Neuron (in vitro differentiated cells): ENCODE results near the gene TMEM255B.

Source experiments
- H2AFZ ChIP-seq: one replicate; pipeline ENCODE4 v1.6.1; 2013; ENCODE audit warnings: low read depth, mild to moderate bottlenecking, inconsistent platforms, low read length, moderate library complexity
- H3K27me3 ChIP-seq: one replicate; pipeline ENCODE4 v1.6.1; 2013; ENCODE audit warnings: low read length; ENCODE audit not compliant: insufficient read depth
- H3K36me3 ChIP-seq: one replicate; pipeline ENCODE4 v1.6.1; 2013; ENCODE audit warnings: low read length; ENCODE audit not compliant: insufficient read depth
- H3K4me1 ChIP-seq: one replicate; pipeline ENCODE4 v1.6.1; 2013; ENCODE audit warnings: low read length; ENCODE audit not compliant: insufficient read depth
- H3K4me3 ChIP-seq: 2 replicates; pipeline ENCODE4 v1.5.1; 2013; ENCODE audit warnings: mild to moderate bottlenecking, low read length, moderate library complexity
- H3K9me3 ChIP-seq: one replicate; pipeline ENCODE4 v1.6.1; 2013; ENCODE audit warnings: low read length

The TMEM255B gene

DNA sequence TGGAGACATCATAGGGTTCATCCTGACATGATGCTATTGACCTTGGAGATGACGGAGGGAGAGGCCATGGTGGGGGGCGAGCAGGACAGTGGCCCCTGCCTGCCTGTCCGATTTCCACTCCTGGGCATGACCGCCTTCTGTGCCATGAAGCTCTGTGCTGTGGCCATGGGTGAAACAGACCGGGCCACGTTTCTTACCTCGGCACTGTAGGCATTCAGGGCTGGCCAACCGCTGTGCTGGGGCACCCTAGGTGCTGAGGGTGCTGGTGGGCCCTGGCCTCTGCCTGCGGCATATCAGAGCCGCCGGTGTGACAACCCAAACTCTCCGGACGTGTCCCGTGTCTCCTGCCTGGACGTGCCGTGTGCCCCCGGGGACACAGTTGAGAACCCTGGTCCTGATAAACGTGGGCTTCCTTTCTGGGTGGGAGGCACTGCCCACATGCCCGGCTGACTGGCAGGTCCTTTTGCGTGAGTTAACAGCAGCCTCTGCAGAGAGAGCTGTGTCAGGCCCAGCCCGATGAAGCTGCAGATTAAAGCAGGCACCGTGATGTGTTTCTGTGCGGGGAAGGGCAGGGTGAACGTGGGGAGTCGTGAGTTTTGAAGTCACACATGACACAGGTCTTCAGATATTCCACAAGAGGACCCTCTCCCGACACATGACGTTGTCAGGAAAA is 46.5 kb downstream of the TMEM255B start:
- H3K9me3 ChIP-seq: peaks cover 23% of the 10 kb centered on the region
- no peaks in the 10 kb centered on the region for H3K27me3 ChIP-seq
- H3K4me3 ChIP-seq: no peak overlapping the region
- no peak overlapping the region for H2AFZ ChIP-seq
- H3K36me3 ChIP-seq: no peaks in the 10 kb centered on the region
- peaks cover 7% of the 10 kb centered on the region for H3K4me1 ChIP-seq

DNA sequence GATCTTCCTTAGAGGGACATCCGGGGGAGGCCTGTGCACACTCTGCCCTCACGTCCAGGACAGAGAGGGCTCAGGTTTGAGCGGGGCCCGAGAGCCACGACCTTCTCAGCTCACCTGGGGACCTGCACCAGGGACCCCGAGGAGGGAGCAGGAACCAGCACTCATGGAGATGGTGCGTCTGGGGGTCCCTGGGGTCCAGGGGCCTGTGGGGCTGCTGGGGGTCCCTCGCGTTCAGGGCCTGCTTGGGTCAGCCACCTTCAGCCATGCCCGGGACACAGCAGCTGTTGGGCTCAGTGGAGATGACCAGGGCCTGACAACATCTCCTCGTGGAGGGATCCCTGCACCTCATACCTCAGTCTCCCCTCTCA is 47.1 kb downstream of the TMEM255B start:
- Histone ChIP-seq H3K4me3 (no peak overlapping the region), H2AFZ (no peak overlapping the region), H3K4me1 (peaks cover 7% of the 10 kb centered on the region), H3K27me3 (no peaks in the 10 kb centered on the region), H3K9me3 (peaks cover 23% of the 10 kb centered on the region), H3K36me3 (no peaks in the 10 kb centered on the region)

DNA sequence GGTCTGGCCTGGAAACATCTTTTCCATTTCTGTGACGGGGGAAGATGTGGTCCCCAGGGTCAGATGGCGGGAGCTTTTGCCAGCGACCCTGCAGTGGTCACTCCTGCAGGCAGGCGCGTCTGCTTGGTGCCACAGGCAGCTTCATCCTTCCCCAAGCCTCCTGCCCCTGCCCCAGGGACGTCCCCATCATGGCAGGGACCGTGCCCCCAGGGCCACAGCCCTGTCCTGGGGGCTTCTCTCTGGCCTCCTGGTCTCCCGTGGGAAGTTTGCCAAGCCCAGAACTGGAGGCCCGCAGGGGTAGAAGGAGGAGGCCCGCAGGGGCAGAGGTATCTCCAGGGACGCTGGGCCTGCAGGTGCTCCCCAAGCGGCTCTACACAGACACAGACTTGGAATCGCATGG is 47.5 kb downstream of the TMEM255B start:
- Histone ChIP-seq H3K36me3 (no peaks in the 10 kb centered on the region), H3K27me3 (no peaks in the 10 kb centered on the region), H3K4me1 (peaks cover 6% of the 10 kb centered on the region), H2AFZ (no peak overlapping the region), H3K4me3 (no peak overlapping the region), H3K9me3 (peaks cover 23% of the 10 kb centered on the region)

- H3K27me3 ChIP-seq: no peaks in the 10 kb centered on the region
- no peaks in the 10 kb centered on the region for H3K4me1 ChIP-seq
- H2AFZ ChIP-seq: no peak overlapping the region
- H3K4me3 ChIP-seq: no peak overlapping the region
- peaks cover 23% of the 10 kb centered on the region for H3K9me3 ChIP-seq
- no peaks in the 10 kb centered on the region for H3K36me3 ChIP-seq
These were observed 49.2 kb downstream of the TMEM255B start for GRCh38 chr13:113808058-113808834.

DNA sequence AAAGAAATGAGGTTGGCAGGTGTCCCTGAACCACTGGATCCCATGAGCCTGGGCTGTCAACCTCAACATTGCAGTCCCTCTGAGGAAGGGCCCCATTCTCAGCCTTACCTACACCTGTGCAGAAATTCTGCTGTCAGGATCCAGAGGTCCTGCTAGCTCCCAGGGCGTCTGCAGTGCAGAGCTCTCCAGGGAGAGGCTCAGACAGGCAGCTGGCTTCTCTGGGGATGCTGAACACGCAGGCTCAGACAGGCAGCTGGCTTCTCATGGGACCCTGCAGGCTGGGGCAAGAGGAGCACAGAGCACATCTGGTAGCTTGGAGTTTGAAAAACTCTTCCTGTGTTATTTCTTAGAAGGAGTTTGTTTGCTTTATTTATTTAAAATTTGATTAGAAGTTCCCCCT is 50.9 kb downstream of the TMEM255B start:
- H2AFZ ChIP-seq: no peak overlapping the region
- no peaks in the 10 kb centered on the region for H3K36me3 ChIP-seq
- peaks cover 23% of the 10 kb centered on the region for H3K9me3 ChIP-seq
- no peaks in the 10 kb centered on the region for H3K4me1 ChIP-seq
- no peaks in the 10 kb centered on the region for H3K27me3 ChIP-seq
- H3K4me3 ChIP-seq: no peak overlapping the region

- no peak overlapping the region for H3K4me3 ChIP-seq
- peaks cover 23% of the 10 kb centered on the region for H3K9me3 ChIP-seq
- H3K36me3 ChIP-seq: no peaks in the 10 kb centered on the region
- H3K27me3 ChIP-seq: no peaks in the 10 kb centered on the region
- H2AFZ ChIP-seq: no peak overlapping the region
- no peaks in the 10 kb centered on the region for H3K4me1 ChIP-seq
These were observed 51.6 kb downstream of the TMEM255B start for GRCh38 chr13:113810640-113811039.

DNA sequence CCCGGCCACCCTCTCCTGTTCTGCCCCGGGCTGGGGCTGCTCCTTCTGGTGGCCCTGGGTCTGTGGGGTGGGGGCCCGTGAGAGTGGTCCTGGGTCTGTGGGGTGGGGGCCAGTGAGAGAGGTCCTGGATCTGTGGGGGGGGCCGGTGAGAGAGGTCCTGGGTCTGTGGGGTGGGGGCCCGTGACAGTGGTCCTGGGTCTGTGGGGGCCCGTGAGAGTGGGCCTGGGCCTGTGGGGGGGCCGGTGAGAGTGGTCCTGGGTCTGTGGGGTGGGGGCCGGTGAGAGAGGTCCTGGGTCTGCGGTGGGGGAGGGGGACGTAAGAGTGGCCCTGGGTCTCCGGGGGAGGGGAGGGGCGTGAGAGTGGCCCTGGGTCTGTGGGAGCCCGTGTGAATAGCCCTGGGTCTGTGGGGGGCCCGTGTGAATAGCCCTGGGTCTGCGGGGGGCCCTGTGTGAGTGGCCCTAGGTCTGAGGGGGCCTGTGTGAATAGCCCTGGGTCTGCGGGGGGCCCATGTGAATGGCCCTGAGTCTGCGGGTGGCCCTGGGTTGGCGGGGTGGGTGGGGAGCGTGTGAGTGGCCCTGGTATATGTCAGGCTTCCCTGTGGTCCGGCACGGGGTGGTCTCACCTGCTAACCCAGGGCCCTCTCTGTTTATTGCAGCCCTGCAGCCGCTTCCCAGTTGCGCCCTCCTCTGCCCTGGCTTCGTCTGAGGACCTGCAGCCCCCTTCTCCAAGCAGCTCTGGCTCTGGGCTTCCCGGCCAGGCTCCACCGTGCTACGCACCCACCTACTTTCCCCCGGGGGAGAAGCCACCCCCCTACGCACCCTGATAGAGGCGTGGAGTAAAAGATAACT is 52.3 kb downstream of the TMEM255B start:
- H3K4me3 ChIP-seq: no peak overlapping the region
- peaks cover 2% of the 10 kb centered on the region for H3K4me1 ChIP-seq
- H3K9me3 ChIP-seq: peaks cover 23% of the 10 kb centered on the region
- no peak overlapping the region for H2AFZ ChIP-seq
- H3K36me3 ChIP-seq: no peaks in the 10 kb centered on the region
- H3K27me3 ChIP-seq: no peaks in the 10 kb centered on the region

- H3K27me3 ChIP-seq: no peaks in the 10 kb centered on the region
- H3K9me3 ChIP-seq: peaks cover 19% of the 10 kb centered on the region
- peaks cover 6% of the 10 kb centered on the region for H3K4me1 ChIP-seq
- no peak overlapping the region for H2AFZ ChIP-seq
- no peaks in the 10 kb centered on the region for H3K36me3 ChIP-seq
- no peak overlapping the region for H3K4me3 ChIP-seq
These were observed 53.4 kb downstream of the TMEM255B start for GRCh38 chr13:113812178-113813040.

DNA sequence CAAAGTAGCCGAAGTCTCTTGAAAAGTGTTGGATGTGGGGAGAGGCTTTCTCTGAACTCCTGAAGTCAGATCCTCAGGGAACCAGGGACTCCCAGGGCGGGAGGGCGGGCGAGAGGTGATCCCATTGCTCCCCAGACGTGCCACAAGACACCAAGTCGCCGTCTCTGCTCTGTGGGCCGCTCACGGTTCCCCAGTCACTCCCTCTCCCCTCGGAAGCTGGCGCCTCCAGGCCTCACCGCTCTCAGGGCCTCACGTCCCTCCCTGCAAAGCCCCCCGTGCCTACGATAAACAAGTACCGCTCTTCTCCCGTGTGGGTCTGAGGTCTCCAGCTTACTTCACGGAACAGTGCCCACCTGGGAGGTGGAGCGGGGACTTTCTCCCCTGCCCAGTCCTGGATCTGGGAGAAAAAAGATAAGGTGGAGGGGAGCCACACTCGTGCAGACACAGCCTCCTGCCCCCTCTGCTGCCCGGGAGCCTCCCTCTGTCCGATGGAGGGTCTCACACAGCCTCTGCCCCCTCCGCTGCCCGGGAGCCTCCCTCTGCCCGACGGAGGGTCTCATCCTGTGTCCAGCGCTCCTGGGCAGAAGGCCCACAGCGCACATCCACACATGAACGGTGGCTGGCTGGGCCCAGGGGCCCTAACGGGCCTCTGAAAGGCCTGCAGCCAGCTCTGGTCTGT is 54.2 kb downstream of the TMEM255B start:
- Histone ChIP-seq H3K9me3 (peaks cover 11% of the 10 kb centered on the region), H3K27me3 (no peaks in the 10 kb centered on the region), H3K4me1 (peaks cover 6% of the 10 kb centered on the region), H2AFZ (no peak overlapping the region), H3K36me3 (no peaks in the 10 kb centered on the region), H3K4me3 (no peak overlapping the region)

DNA sequence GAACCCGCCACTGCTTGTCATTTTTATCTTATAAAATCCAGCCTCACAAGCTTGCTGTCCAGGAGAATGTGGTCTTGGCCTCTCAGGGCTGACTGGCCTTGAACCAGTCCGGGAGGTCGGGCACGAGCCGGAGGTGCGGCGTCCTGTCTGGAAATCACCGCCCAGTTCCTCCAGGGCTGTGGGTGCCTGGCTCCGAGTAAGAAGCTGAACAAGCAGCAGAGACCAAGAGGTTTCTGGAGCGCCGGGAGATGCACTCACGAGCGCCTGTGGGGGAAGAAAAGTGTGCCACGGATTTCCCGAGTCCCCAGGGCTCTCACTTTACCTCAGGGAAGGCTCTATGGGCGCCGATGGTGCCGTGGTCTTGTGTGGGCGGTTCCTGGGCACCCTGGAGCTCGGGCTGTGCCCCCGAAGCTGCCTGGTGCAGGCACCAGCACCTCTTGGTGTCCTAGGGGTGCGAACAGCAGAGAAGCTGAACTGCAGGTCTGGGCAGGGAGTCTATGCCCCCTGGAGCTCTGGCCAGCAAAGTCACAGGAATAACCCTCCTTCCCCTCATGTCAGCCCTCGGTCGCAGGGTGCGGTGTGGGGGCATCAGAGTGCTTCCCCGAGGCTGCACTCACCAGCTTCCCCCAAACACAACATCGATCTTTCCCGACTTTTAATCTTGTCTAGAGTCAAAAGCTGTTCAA is 54.9 kb downstream of the TMEM255B start:
- peaks cover 7% of the 10 kb centered on the region for H3K9me3 ChIP-seq
- H3K4me1 ChIP-seq: peaks cover 6% of the 10 kb centered on the region
- H3K4me3 ChIP-seq: no peak overlapping the region
- no peaks in the 10 kb centered on the region for H3K36me3 ChIP-seq
- H3K27me3 ChIP-seq: no peaks in the 10 kb centered on the region
- H2AFZ ChIP-seq: no peak overlapping the region

DNA sequence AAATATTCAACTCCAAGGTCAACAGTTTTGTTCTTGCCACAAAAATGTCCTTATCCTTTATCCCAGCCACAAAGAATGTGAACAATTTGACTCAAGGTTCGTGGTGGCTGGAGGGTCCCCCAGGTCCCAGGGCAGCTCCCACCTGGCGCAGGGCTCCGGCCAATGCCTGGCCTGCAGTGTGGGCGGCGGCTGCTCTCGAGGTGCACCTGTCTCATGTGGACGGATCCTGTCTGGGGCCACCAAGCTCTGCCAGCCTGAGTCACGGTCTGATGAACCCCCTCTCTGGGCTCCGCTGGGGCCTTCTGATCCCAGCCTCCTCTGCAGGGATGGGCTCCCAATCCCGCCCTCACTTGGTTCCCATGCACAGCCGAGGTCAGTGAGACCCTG is 55.4 kb downstream of the TMEM255B start:
- H3K9me3 ChIP-seq: peaks cover 6% of the 10 kb centered on the region
- H3K4me1 ChIP-seq: peaks cover 6% of the 10 kb centered on the region
- no peaks in the 10 kb centered on the region for H3K36me3 ChIP-seq
- no peak overlapping the region for H2AFZ ChIP-seq
- no peak overlapping the region for H3K4me3 ChIP-seq
- H3K27me3 ChIP-seq: no peaks in the 10 kb centered on the region
